Left cardiac atrium (tissue), 4 donors: ENCODE data around the gene FAM163A. TPM values are rescaled to one million over a fixed set of nuclear protein-coding genes. Genes with fewer than 3 reads are reported as not detected.
A peak's percentile ranks its signal among the peaks of the same experiment; 100 is the strongest.
"Not testable (repeated sequence)": the region's sequence is repeated elsewhere in the genome, so short reads cannot be mapped to it uniquely, and the experiment has no call there.

Experiments used
- ATAC-seq, 2 donors: fragments of 200-7000 bp; cut with Tn5 transposase; one replicate each; pipeline ENCODE4 v1.9.1; 2020; ENCODE audit warnings: mild to moderate bottlenecking in 2 of 2, moderate library complexity in 2 of 2
- DNase-seq: peaks from one replicate; pipeline ENCODE4 v3.0.0-alpha.2; 2020
- intact Hi-C, 2 donors: fragments of 100-400 bp; cut with DNase I; formaldehyde crosslinking; loops; one replicate each; pipeline versions ENCODE4 v1.14.1 to v1.15.1; 2022 to 2023
- long read RNA-seq: library from polyadenylated mRNA; unstranded; transcript quantifications from one replicate; pipeline ENCODE4 v2.0.0, GENCODE V29; 2021
- total RNA-seq, 2 donors: library from RNA; stranded (reverse); fragmentation: NEBNext Ultra II Directional; extraction: Animal tissue kit (Norgen Biotek cat#: 25700); gene quantifications; one replicate each; pipeline ENCODE4 v1.2.1, GENCODE V29; 2021
- donor health status: DM: no; HTN: yes; CAD: no.
- donor health status: DM: no; HTN: yes; CAD: no; lungs with severe emphysema.
- donor health status: DM: yes; HTN: yes; CAD: no.
- donor health status: Dilated cardiomyopathy.

Gene FAM163A
- total RNA-seq: under 1 TPM in 1 of 2 donors, not detected in 1; 0.27 TPM
- long read RNA-seq: 0 reads

DNA sequence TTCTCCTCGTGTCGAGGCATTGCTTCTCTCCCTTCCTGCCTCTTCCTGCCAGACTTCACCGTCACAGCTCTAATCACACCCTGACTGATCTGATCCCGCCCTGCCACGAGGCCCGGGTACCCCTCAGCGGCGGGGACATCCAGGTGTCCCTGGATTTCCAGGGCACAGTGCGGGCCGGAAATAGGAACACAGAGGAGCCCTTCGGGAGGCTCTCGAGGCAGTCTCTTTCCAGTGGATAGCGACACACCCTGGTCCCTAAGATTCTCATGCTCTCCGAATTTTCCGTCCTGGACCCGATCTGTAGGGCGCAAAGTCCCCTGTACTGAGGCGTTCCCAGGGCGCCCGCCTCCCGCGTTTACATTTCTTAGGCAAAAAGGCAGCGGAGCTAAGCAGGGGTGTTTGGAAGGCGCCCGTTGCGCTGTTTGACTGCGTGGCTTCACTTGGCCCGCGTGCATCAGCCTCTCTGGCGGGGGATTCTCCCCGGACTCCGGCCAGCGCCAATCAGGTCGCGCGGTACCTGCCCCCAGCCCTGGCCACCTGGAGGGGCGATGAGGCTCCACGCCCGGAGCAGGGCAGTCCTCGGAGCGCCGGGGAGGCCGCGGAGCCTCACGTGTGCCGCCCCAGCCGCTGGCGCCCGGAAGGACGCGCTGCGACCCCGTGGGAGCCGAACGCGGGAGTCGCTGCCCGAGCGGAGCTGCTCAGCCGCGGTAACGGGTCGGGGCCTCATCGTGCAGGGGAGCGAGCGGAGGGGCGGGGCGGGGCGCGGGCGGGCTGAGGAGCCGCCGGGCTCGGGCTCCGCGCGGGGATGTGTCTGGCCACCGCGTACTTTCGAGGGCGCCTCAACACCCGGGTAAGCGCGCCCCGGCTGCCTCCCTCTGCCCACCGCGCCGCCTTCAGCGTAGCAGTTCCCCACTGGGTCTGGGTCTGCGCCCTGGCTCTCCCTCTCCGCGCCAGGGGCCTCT, at the start of gene FAM163A:
Gene FAM163A, plus strand, starts transcription at position 575 of the 962 bp plus-strand sequence. CDS start 69,807 bp downstream, outside the sequence.
- intact Hi-C loops: no loop called here
- no peak for DNase-seq
- ATAC-seq: peak; percentile 23 to 67

DNA sequence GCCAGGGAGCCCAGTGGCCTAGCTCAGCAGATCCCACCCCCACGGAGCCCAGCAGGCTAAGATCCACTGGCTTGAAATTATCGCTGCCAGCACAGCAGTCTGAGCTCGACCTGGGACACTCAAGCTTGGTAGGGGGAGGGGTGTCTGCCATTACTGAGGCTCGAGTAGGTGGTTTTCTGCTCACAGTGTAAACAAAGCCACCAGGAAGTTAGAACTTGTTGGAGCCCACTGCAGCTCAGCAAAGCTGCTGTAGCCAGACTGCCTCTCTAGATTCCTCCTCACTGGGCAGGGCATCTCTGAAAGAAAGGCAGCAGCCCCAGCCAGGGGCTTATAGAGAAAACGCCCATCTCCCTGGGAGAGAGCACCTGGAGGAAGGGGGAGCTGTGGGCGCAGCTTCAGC, 48.6 kb upstream of the FAM163A start:
- DNase-seq, intact Hi-C loops, ATAC-seq: not testable (repeated sequence)

DNA sequence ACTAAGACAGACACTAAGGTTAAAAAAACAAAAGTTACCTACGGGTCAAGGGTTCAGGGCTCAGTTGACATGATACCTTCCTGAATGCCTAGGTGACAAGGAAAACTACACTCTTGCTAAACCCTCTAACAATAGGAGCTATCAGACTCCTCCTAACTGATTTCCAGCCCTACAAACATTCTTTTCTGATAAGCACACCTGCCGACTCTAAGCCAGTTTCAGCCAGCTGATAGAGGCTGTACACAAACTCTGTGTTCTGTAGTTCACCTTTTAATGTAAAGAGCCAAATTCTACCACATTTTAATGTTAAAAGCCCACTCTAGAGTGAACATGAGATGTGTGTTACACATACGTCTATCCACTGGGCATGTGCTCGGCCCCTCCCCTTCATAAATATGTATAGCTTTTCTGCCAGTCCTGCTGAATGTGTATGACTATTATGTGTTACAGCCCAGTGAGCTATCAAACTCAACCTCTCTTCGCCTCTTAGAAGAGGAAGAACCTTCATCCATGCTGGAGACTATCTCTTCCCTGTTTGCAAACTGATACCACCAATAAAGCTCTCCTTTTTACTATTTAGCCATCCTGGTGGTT, 40.0 kb upstream of the FAM163A start:
- no peak for ATAC-seq

DNA sequence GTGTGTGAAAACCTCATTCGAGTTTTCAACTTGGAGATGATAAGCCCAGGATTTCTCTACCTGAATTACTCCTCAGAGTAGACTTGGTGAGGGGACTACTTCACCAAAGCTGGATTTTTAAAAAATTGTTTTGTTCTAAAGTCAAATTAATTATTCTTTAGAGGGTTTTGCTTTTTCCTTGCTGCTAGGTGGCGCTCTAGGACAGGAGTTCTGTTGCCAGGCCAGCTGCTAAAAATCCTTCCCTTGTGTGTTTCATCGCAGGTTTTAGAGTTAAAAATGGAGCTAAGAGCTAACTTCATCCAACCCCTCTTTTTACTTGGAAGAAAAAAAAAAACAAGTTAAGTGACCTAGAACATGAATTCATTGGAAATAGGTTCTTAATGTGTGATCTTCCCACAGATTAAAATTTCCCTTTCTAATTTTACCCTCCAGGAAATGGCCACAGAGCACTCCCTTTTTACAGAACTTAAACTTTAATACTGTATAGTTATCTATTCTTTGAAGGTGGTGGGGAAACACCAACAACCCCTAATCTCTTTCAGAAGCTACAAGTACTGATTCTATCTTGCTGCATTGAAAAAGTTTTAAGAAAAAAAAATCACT, 36.7 kb upstream of the FAM163A start:
- DNase-seq (peak; percentile 58), ATAC-seq (no peak)
- intact Hi-C loops: loop anchor here in 1 of 2 donors (5.0 kb wide), 1 partner anchor 106 kb away; no protein-coding TSS in a partner anchor

More for the DNA sequence above, 40.0 kb upstream of the FAM163A start:
- intact Hi-C loops: no loop called here
- DNase-seq: no peak

DNA sequence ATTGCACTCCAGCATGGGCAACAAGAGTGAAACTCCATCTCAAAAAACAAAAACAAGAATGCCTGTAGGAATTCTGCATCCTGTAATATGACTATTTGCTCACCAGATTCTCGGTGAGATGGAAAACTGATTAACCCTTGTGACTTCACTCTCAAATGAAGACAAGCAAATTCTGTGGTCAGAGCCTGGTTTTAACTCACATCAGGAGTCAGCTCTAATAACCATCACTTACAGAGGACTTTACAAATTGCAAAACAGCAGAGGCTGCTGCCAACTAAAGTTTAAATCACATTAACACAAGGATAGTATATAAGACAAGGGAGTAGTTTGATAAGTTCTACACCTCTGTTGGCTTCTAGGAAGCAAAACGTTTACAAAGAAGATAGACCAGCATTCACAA, 35.7 kb upstream of the FAM163A start:
- no peak for ATAC-seq
- intact Hi-C loops: loop anchor here in 1 of 2 donors (5.0 kb wide), 1 partner anchor 105 kb away; no protein-coding TSS in a partner anchor

GRCh38 chr1:179708434-179709195, 34.5 kb upstream of the FAM163A start:
- intact Hi-C loops: loop anchor here (1.0 to 5.0 kb wide), 2 partner anchors 102 to 104 kb away; no protein-coding TSS in a partner anchor
- no peak for DNase-seq
- no peak for ATAC-seq

More for the DNA sequence above, 35.7 kb upstream of the FAM163A start:
- no peak for DNase-seq

- peak; percentile 30 for DNase-seq
- intact Hi-C loops: loop anchor here in 1 of 2 donors (5.0 kb wide), 1 partner anchor 102 kb away; no protein-coding TSS in a partner anchor
- ATAC-seq: peak; percentile 91 to 96
Observed at GRCh38 chr1:179709841-179710329, 33.2 kb upstream of the FAM163A start.

- no peak for DNase-seq
- ATAC-seq: no peak
- intact Hi-C loops: no loop called here
Observed at GRCh38 chr1:179714159-179714558, 28.9 kb upstream of the FAM163A start.

DNA sequence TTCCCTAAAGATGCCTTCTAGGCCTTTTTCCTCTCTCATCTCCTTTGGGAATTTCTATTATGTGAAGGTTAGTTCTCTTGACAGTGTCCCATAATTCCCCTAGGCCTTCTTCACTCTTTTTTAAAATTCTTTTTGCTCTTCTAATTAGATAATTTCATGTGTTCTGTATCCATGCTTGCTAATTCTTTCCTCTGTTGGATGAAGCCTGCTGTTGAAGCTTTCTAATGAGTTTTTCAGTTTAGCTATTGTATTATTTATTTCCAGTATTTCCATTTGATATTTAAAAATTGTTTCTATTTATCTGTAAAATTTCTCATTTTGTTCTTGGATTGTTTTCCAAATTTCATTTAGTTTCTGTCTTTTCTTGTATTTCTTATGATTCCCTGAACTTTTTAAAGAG, 28.5 kb upstream of the FAM163A start:
- DNase-seq: no peak
- intact Hi-C loops: no loop called here
- no peak for ATAC-seq

DNA sequence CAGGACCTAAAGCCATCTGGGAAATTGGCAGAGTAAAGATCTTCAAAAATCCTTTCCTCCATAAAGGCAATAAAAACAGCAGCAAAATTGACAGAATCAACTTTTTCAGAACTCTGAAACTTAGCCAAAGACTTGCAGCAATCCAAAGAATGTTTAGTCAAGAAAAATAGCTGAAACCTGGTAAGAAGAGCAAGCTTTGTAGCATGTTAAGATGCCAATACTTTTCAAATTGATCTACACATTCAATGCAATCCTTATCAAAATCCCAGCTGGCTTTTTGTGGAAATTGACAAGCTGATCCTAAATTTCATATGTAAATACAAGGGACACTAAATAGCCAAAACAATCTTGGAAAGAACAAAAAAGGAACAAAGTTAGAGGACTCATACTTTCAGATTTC, 23.8 kb upstream of the FAM163A start:
- DNase-seq (no peak), ATAC-seq (no peak)
- intact Hi-C loops: no loop called here

DNA sequence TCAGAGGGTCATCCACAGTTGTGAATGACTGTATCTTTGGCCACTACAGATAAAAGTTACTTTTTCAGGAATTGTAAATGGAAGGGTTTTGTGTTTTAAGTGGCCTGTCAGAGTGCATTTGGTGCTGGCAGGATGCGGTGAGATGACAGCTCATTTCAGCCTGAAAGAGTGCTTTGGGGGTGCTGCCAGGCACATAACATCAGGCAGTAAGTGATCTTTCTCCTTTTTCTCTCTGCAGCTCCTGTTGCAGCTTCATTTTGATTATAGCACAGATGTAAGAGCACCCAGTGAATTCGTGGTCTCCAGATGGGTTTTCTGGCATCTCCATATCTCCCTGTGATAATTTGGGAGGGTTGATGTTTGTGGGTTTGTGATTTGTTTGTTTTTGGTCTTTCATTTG, 14.8 kb upstream of the FAM163A start:
- DNase-seq: no peak
- no peak for ATAC-seq

GRCh38 chr1:179729881-179730280, 13.2 kb upstream of the FAM163A start:
- intact Hi-C loops: no loop called here
- no peak for ATAC-seq

More for the DNA sequence above, 14.8 kb upstream of the FAM163A start:
- intact Hi-C loops: no loop called here

DNA sequence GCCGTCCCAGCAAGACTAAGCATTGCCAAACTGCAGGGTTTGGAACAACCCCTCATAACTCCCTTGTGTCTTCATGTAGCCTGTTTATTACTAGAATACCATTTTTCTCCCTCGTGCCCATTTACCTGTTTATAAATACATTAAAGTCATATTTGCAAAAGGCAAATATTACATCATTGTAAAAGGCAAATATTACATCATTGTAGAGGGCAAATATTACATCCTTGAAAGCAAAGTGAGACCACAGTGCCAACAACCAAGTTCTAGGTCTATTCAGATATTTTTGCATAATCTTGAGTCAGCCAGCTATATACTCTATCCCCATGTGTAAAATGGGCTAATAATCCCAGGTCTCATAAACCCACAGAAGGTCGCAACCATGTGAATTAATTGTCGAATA, 11.4 kb upstream of the FAM163A start:
- intact Hi-C loops: no loop called here
- no peak for ATAC-seq

More at GRCh38 chr1:179729881-179730280, 13.2 kb upstream of the FAM163A start:
- no peak for DNase-seq

DNA sequence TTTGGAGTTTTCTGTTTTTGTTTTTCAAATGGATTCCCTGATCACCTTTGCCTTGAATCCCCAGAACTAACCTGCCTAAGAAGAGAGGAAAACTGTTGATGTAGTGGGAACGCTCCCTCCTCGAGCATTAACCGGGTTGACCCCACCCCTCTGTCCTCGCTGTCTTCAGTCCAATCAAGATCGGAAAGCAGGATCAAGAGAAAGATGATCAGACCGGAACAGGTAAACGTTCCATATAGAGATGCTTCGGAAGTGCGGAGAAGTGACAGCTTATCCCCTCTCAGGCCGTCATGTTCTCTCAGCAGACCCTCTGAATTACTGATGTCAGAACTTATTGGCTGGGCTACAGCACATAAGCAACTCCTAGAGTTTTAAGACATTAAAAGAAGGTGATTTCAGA, 800 bp upstream of the FAM163A start:
- intact Hi-C loops: no loop called here
- no peak for ATAC-seq
- DNase-seq: no peak

More for the DNA sequence above, 11.4 kb upstream of the FAM163A start:
- no peak for DNase-seq

- intact Hi-C loops: no loop called here
- peak in 1 of 2 donors; percentile 60 for ATAC-seq
- no peak for DNase-seq
Observed at GRCh38 chr1:179743679-179744400, 749 bp downstream of the FAM163A start.

DNA sequence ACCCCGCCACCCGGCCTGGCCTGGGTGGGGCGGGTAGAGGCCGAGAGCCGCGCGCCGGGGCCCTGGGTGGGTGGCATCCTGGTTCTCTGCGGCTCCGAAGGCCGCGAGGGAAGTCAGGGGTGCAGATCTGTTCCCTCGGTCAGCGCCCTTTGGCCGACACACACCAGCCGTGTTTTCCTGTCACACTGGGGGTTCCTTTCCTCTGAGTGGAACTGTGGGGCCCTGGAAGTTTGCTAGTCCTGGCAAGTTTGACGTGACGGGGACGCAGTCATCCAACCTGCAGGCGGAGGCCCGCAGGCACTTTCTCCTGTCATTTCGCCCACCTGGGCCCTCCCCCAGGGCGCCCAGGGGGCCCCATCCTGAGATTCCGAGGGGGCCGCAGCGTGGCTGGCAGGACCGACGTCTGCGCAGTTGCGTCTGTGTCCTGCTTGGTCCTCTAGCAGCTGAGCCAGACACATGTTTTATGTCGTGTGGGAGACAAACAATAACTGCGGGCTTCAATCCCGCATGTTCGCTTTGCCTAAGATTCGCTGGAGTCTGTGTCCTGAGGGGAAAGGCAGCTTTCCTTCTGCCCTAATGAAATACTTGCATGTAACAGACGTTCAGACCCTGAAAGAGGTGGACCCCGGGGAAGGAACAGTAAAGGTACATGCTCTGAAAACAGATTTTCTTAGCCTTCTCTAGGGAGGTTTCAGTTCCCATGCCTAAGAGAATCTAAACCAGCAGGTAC, 1.5 kb downstream of the FAM163A start:
- DNase-seq (no peak), ATAC-seq (no peak)
- intact Hi-C loops: no loop called here

GRCh38 chr1:179745131-179745611, 2.1 kb downstream of the FAM163A start:
- intact Hi-C loops: no loop called here
- no peak for DNase-seq
- ATAC-seq: no peak
